H9 (cell line): ENCODE data around the gene IGDCC3. TPM values are rescaled to one million over a fixed set of nuclear protein-coding genes. Genes with fewer than 3 reads are reported as not detected.

Experiments used
- DNase-seq: peaks from one replicate; pipeline ENCODE4 v3.0.0-alpha.2; 2017
- H2AFZ ChIP-seq: one replicate; pipeline ENCODE4 v1.6.1; 2013; ENCODE audit warnings: mild to moderate bottlenecking, low read length, control low read depth, moderate library complexity
- H2AK5ac ChIP-seq: 2 replicates; pipeline ENCODE4 v1.6.1; 2013; ENCODE audit warnings: low read length, control low read depth, mixed read lengths; ENCODE audit not compliant: insufficient read length
- H2BK120ac ChIP-seq: one replicate; pipeline ENCODE4 v1.6.1; 2013; ENCODE audit warnings: low read depth, mild to moderate bottlenecking, low read length, control low read depth, inconsistent platforms; ENCODE audit not compliant: poor library complexity, severe bottlenecking
- H2BK12ac ChIP-seq: 2 replicates; pipeline ENCODE4 v1.6.1; 2013; ENCODE audit warnings: low read length, control low read depth, mixed read lengths, low read depth; ENCODE audit not compliant: insufficient read length
- H2BK15ac ChIP-seq: 2 replicates; pipeline ENCODE4 v1.6.1; 2013; ENCODE audit warnings: low read depth, low read length, control low read depth
- H2BK20ac ChIP-seq: one replicate; pipeline ENCODE4 v1.6.1; 2013; ENCODE audit warnings: low read depth, mild to moderate bottlenecking, low read length, control low read depth, inconsistent platforms; ENCODE audit not compliant: poor library complexity, severe bottlenecking
- H2BK5ac ChIP-seq: 2 replicates; pipeline ENCODE4 v1.6.1; 2013; ENCODE audit warnings: low read length, control low read depth, mixed read lengths; ENCODE audit not compliant: insufficient read length
- H3K14ac ChIP-seq: 2 replicates; pipeline ENCODE4 v1.6.1; 2013; ENCODE audit warnings: low read length, control low read depth; ENCODE audit not compliant: insufficient read depth
- H3K18ac ChIP-seq: 2 replicates; pipeline ENCODE4 v1.6.1; 2013; ENCODE audit warnings: low read depth, mild to moderate bottlenecking, mixed read lengths, low read length, control low read depth; ENCODE audit not compliant: insufficient read length
- H3K23ac ChIP-seq: 2 replicates; pipeline ENCODE4 v1.6.1; 2013; ENCODE audit warnings: low read length, control low read depth, mixed read lengths, low read depth; ENCODE audit not compliant: insufficient read length
- H3K23me2 ChIP-seq: 2 replicates; pipeline ENCODE4 v1.6.1; 2013; ENCODE audit warnings: low read depth, mild to moderate bottlenecking, mixed read lengths, low read length, control low read depth; ENCODE audit not compliant: insufficient read length, poor library complexity, severe bottlenecking
- H3K27ac ChIP-seq: 2 replicates; pipeline ENCODE4 v1.5.1; 2013; ENCODE audit warnings: low read length, control low read depth, mixed read lengths, low read depth; ENCODE audit not compliant: insufficient read length
- H3K27me3 ChIP-seq: 2 replicates; pipeline ENCODE4 v1.6.1; 2013; ENCODE audit warnings: low read length, control low read depth, inconsistent platforms; ENCODE audit not compliant: insufficient read depth
- H3K4ac ChIP-seq: 2 replicates; pipeline ENCODE4 v1.6.1; 2013; ENCODE audit warnings: low read depth, mild to moderate bottlenecking, control low read depth, inconsistent platforms, low read length, moderate library complexity
- H3K4me1 ChIP-seq: 2 replicates; pipeline ENCODE4 v1.6.1; 2013; ENCODE audit warnings: low read length, control low read depth, inconsistent platforms; ENCODE audit not compliant: insufficient read depth
- H3K4me2 ChIP-seq: 2 replicates; pipeline ENCODE4 v1.6.1; 2013; ENCODE audit warnings: low read length, control low read depth, mixed read lengths; ENCODE audit not compliant: insufficient read length, insufficient read depth
- H3K56ac ChIP-seq: 2 replicates; pipeline ENCODE4 v1.6.1; 2013; ENCODE audit warnings: low read depth, mild to moderate bottlenecking, mixed read lengths, low read length, control low read depth; ENCODE audit not compliant: insufficient read length
- H3K79me1 ChIP-seq: 2 replicates; pipeline ENCODE4 v1.6.1; 2013; ENCODE audit warnings: low read depth, mild to moderate bottlenecking, moderate library complexity, low read length, control low read depth, inconsistent platforms; ENCODE audit not compliant: insufficient read depth, poor library complexity, severe bottlenecking
- H3K79me2 ChIP-seq: 2 replicates; pipeline ENCODE4 v1.6.1; 2013; ENCODE audit warnings: low read length, control low read depth, inconsistent platforms; ENCODE audit not compliant: insufficient read depth
- H3K9ac ChIP-seq: 2 replicates; pipeline ENCODE4 v1.6.1; 2013; ENCODE audit warnings: low read length, control low read depth, mixed read lengths; ENCODE audit not compliant: insufficient read length; ENCODE audit errors: extremely low read depth
- H3K9me3 ChIP-seq: one replicate; pipeline ENCODE4 v1.6.1; 2013; ENCODE audit warnings: low read depth, low read length, inconsistent platforms; ENCODE audit not compliant: control insufficient read depth
- H3T11ph ChIP-seq: one replicate; pipeline ENCODE4 v1.6.1; 2013; ENCODE audit warnings: mild to moderate bottlenecking, low read length, control low read depth, inconsistent platforms
- H4K20me1 ChIP-seq: one replicate; pipeline ENCODE4 v1.6.1; 2013; ENCODE audit not compliant: control insufficient read depth, insufficient read length, insufficient read depth
- H4K5ac ChIP-seq: 2 replicates; pipeline ENCODE4 v1.6.1; 2013; ENCODE audit warnings: low read depth, mild to moderate bottlenecking, mixed read lengths, low read length, control low read depth; ENCODE audit not compliant: insufficient read length
- H4K8ac ChIP-seq: replicated peaks from 2 replicates; pipeline ENCODE4 v1.6.1; 2013; ENCODE audit warnings: low read length, control low read depth, mixed read lengths, low read depth; ENCODE audit not compliant: insufficient read length
- H4K91ac ChIP-seq: 2 replicates; pipeline ENCODE4 v1.6.1; 2013; ENCODE audit warnings: low read depth, mild to moderate bottlenecking, moderate library complexity, mixed read lengths, low read length, control low read depth; ENCODE audit not compliant: insufficient read length
- H3K27ac Mint-ChIP-seq, 3 experiments: 2 replicates in 2 of 3; 3 replicates in 1 of 3; pipeline ENCODE4 v1.8.0; 2020 to 2021; ENCODE audit warnings: mixed read lengths in 3 of 3, mild to moderate bottlenecking in 1 of 3, moderate library complexity in 1 of 3
- H3K27me3 Mint-ChIP-seq: 2 replicates; pipeline ENCODE4 v1.8.0; 2021; ENCODE audit warnings: low read depth, mild to moderate bottlenecking, moderate library complexity, mixed read lengths
- H3K36me3 Mint-ChIP-seq, 3 experiments: 2 replicates in 2 of 3; 3 replicates in 1 of 3; pipeline ENCODE4 v1.8.0; 2020 to 2021; ENCODE audit warnings: low read depth in 3 of 3, mixed read lengths in 3 of 3; ENCODE audit not compliant: insufficient read depth in 1 of 3
- H3K4me1 Mint-ChIP-seq, 2 experiments: 2 replicates each; pipeline ENCODE4 v1.8.0; 2020; ENCODE audit warnings: mixed read lengths in 2 of 2
- H3K4me3 Mint-ChIP-seq, 2 experiments: 2 replicates in 1 of 2; 3 replicates in 1 of 2; pipeline ENCODE4 v1.8.0; 2020 to 2021; ENCODE audit warnings: mild to moderate bottlenecking in 2 of 2, mixed read lengths in 2 of 2, moderate library complexity in 1 of 2
- H3K9me3 Mint-ChIP-seq, 2 experiments: 2 replicates in 1 of 2; 3 replicates in 1 of 2; pipeline ENCODE4 v1.8.0; 2020; ENCODE audit warnings: mild to moderate bottlenecking in 2 of 2, mixed read lengths in 2 of 2, moderate library complexity in 1 of 2
- WGBS: extraction: QIAGEN DNeasy Blood & Tissue Kit; methylation state at CpG from one replicate; pipeline ENCODE4 v1.1.7; 2013; ENCODE audit warnings: missing lambda C conversion rate, low lambda C conversion rate, mixed read lengths; ENCODE audit not compliant: insufficient read length; ENCODE audit errors: extremely low coverage; 5-methylcytosine and 5-hydroxymethylcytosine counted together
- total RNA-seq: library from RNA; stranded (reverse); gene quantifications from 2 replicates; pipeline ENCODE4 v1.2.1, GENCODE V29; 2021
- TF ChIP-seq, protein P1 (sequence below): fragments of 200-600 bp; sonication (generic); conservative IDR thresholded peaks from 3 replicates; pipeline ENCODE4 v1.8.0; 2021; ENCODE audit warnings: antibody characterized with exemption, mild to moderate bottlenecking

IGDCC3 gene
- total RNA-seq, 1 experiment from 2014 or later, result 18.9 TPM

DNA sequence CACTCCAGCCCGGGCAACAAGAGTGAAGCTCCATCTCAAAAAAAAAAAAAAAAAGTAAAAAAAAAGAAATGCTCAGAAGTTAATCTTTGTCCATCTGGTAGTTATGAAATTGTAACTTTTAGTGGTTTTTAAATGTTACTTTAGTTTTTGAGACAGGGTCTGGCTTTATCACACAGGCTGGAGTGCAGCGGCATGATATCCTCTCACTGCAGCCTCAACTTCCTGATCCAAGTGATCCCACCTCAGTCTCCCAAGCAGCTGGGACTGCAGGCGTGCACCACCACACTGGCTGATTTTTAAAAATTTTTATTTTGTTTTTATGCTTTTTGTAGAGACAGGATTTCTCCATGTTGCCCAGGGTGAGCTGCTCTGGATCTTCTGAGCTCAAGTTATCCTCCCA, 72.0 kb downstream of the IGDCC3 start:
- no peaks in the 10 kb centered on the region for H3K27me3 ChIP-seq
- TF ChIP-seq, protein P1, sequence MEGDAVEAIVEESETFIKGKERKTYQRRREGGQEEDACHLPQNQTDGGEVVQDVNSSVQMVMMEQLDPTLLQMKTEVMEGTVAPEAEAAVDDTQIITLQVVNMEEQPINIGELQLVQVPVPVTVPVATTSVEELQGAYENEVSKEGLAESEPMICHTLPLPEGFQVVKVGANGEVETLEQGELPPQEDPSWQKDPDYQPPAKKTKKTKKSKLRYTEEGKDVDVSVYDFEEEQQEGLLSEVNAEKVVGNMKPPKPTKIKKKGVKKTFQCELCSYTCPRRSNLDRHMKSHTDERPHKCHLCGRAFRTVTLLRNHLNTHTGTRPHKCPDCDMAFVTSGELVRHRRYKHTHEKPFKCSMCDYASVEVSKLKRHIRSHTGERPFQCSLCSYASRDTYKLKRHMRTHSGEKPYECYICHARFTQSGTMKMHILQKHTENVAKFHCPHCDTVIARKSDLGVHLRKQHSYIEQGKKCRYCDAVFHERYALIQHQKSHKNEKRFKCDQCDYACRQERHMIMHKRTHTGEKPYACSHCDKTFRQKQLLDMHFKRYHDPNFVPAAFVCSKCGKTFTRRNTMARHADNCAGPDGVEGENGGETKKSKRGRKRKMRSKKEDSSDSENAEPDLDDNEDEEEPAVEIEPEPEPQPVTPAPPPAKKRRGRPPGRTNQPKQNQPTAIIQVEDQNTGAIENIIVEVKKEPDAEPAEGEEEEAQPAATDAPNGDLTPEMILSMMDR, result no peak
- Mint-ChIP-seq H3K9me3 (no peaks in the 10 kb centered on the region; a peak in 1 of 5 replicates), H3K27ac (no peak overlapping the region; a peak in 1 of 7 replicates), H3K4me1 (peaks cover 11 to 17% of the 10 kb centered on the region in 2 experiments; a peak in 3 of 4 replicates), H3K36me3 (no peaks in the 10 kb centered on the region), H3K4me3 (no peak overlapping the region), H3K27me3 (no peaks in the 10 kb centered on the region)
- H2BK20ac ChIP-seq, result no peak overlapping the region
- H4K5ac ChIP-seq, result no peak overlapping the region
- no peaks in the 10 kb centered on the region for H3K9me3 ChIP-seq
- H3K4me2 ChIP-seq, result no peak overlapping the region
- no peak overlapping the region for H3K18ac ChIP-seq
- H3K23ac ChIP-seq, result no peak overlapping the region
- H2BK15ac ChIP-seq, result no peak overlapping the region
- H3K4me1 ChIP-seq, result no peaks in the 10 kb centered on the region
- no peak for DNase-seq
- H2BK12ac ChIP-seq, result no peak overlapping the region
- no peaks in the 10 kb centered on the region for H3K79me2 ChIP-seq
- no peak overlapping the region for H2AFZ ChIP-seq
- no peaks in the 10 kb centered on the region for H3K79me1 ChIP-seq
- no peak overlapping the region for H2BK120ac ChIP-seq
- no peak overlapping the region for H3K9ac ChIP-seq
- peaks cover 7% of the 10 kb centered on the region for H3K23me2 ChIP-seq
- no peak overlapping the region for H3T11ph ChIP-seq
- H4K20me1 ChIP-seq, result no peaks in the 10 kb centered on the region
- no peak overlapping the region for H4K91ac ChIP-seq
- H2BK5ac ChIP-seq, result no peak overlapping the region
- H4K8ac ChIP-seq, result no peak overlapping the region
- no peak overlapping the region for H2AK5ac ChIP-seq
- no peak overlapping the region for H3K56ac ChIP-seq
- H3K4ac ChIP-seq, result no peak overlapping the region
- H3K14ac ChIP-seq, result no peak overlapping the region
- no CpG with 5 or more reads among the region's 3 CpGs for WGBS
- H3K27ac ChIP-seq, result no peak overlapping the region
